Prostate gland (tissue), 2 donors: Measurements from ENCODE around the gene ADARB1.

Experiments
- POLR2A ChIP-seq: fragments of 450-650 bp; IDR thresholded peaks from one replicate; pipeline ENCODE4 v1.6.1; 2016; ENCODE audit warnings: antibody characterized with exemption, mild to moderate bottlenecking
- POLR2AphosphoS5 ChIP-seq: sonication (generic); formaldehyde crosslinking; IDR thresholded peaks from one replicate; pipeline ENCODE4 v1.6.1; 2017; ENCODE audit warnings: antibody characterized with exemption
- TF ChIP-seq, protein P1 (sequence below), 4 experiments: fragments of 200-600 bp in 2 of 4; fragments of 450-650 bp in 2 of 4; sonication (generic) in 2 of 4; IDR thresholded peaks; 1 replicate in 3 of 4; 2 replicates in 1 of 4; pipeline ENCODE4 v1.5.1; 2016 to 2019; ENCODE audit warnings: antibody characterized with exemption in 4 of 4, mild to moderate bottlenecking in 2 of 4, moderate library complexity in 2 of 4

DNA sequence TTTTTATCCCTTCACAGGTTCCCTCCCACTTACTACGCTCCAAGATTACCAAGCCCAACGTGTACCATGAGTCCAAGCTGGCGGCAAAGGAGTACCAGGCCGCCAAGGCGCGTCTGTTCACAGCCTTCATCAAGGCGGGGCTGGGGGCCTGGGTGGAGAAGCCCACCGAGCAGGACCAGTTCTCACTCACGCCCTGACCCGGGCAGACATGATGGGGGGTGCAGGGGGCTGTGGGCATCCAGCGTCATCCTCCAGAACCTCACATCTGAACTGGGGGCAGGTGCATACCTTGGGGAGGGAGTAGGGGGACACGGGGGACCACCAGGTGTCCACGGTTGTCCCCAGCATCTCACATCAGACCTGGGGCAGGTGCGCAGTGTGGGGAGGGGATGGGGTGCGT lies 147.6 kb downstream of the ADARB1 start:
- TF ChIP-seq, protein P1, sequence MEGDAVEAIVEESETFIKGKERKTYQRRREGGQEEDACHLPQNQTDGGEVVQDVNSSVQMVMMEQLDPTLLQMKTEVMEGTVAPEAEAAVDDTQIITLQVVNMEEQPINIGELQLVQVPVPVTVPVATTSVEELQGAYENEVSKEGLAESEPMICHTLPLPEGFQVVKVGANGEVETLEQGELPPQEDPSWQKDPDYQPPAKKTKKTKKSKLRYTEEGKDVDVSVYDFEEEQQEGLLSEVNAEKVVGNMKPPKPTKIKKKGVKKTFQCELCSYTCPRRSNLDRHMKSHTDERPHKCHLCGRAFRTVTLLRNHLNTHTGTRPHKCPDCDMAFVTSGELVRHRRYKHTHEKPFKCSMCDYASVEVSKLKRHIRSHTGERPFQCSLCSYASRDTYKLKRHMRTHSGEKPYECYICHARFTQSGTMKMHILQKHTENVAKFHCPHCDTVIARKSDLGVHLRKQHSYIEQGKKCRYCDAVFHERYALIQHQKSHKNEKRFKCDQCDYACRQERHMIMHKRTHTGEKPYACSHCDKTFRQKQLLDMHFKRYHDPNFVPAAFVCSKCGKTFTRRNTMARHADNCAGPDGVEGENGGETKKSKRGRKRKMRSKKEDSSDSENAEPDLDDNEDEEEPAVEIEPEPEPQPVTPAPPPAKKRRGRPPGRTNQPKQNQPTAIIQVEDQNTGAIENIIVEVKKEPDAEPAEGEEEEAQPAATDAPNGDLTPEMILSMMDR (IDR thresholded peaks at IDR 0.05): no peak
- TF ChIP-seq POLR2A (no peak), POLR2AphosphoS5 (no peak)
